22Rv1 (cell line): ENCODE measurements around the gene CACYBP.

Source experiments
- CTCF ChIP-seq: fragments of 450-650 bp; IDR thresholded peaks from 2 replicates; pipeline ENCODE4 v1.5.1; 2017; ENCODE audit warnings: mild to moderate bottlenecking
- ZFX ChIP-seq: fragments of 450-650 bp; IDR thresholded peaks from 2 replicates; pipeline ENCODE4 v1.6.1; 2017; ENCODE audit warnings: antibody characterized with exemption, borderline replicate concordance

GRCh38 chr1:174982971-174983689, 16.6 kb upstream of the CACYBP start:
- TF ChIP-seq CTCF (peak; percentile 91), ZFX (no peak)
